GM18511 (cell line): ENCODE results near the gene ERBIN.
"Not testable (repeated sequence)": the region's sequence is repeated elsewhere in the genome, so short reads cannot be mapped to it uniquely, and the experiment has no call there.

ENCODE experiments used
- ATAC-seq: cut with Tn5 transposase; IDR thresholded peaks from one replicate; pipeline ENCODE4 v1.9.1; 2021; ENCODE audit warnings: mild to moderate bottlenecking, moderate library complexity; ENCODE audit not compliant: unreplicated experiment

Gene ERBIN

DNA sequence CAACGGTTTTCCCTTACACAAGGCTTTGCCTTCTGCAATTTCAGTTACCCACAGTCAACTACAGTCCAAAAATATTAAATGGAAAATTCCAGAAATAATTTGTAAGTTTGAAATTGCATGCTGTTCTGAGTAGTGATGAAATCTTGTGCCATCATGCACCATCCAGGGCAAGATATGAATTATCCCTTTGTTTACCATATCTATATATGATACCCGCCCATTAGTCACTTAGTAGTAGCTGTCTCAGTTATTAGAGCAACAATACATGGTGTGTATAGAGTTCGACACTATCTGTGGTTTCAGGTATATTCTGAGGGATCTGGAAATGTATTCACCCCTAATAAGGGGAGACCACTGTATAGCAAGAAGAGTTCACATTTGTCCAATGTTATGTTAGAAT lies 29.4 kb downstream of the ERBIN start:
- no peak for ATAC-seq

DNA sequence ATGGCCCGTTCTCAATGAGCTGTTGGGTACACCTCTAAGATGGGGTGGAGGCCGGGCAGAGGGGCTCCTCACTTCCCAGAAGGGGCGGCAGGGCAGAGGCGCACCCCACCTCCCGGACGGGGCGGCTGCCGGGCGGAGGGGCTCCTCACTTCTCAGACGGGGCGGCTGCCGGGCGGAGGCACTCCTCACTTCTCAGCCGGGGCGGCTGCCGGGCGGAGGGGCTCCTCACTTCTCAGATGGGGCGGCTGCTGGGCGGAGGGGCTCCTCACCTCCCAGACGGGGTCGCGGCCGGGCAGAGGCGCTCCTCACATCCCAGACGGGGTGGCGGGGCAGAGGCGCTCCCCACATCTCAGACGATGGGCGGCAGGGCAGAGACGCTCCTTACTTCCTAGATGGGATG lies 31.3 kb downstream of the ERBIN start:
- not testable (repeated sequence) for ATAC-seq

DNA sequence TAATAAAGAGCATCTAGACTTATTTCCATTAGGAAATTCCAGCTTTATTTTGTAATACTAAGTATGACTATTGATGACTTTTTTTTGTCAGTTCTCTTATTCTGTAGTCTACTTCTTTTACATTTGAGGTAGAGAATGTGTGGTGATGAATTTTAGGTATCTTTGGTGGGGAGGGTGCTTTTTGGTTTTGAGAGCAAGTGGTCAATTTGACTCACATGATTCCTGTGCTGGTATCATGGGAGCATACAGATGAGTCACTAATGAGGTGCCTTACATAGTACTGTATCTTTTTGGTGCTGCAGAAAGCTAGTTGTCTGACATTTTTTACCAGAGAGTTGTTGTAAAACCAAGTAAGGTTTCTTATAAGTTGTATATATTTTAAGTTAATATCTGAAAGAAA lies 35.3 kb downstream of the ERBIN start:
- peak; percentile 95 for ATAC-seq

GRCh38 chr5:65967288-65968066 lies 41.1 kb downstream of the ERBIN start:
- no peak for ATAC-seq

- no peak for ATAC-seq
Observed at GRCh38 chr5:65969539-65970393, 43.4 kb downstream of the ERBIN start.

- no peak for ATAC-seq
Observed at GRCh38 chr5:65970481-65971367, 44.3 kb downstream of the ERBIN start.

GRCh38 chr5:65971643-65972042 lies 45.3 kb downstream of the ERBIN start:
- no peak for ATAC-seq

DNA sequence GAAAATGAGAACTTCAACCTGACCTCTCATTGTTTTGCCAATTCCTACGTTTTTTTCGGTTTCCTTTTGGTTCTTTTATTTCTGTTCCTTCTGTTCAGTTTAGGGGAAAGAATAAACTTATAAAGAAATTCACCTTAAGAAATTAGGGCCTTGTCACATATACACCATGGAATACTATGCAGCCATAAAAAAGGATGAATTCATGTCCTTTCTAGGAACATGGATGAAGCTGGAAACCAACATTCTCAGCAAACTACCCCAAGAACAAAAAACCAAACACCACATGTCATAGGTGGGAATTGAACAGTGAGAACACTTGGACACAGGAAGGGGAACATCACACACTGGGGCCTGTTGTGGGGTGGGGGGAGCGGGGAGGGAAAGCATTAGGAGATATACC lies 46.5 kb downstream of the ERBIN start:
- not testable (repeated sequence) for ATAC-seq

DNA sequence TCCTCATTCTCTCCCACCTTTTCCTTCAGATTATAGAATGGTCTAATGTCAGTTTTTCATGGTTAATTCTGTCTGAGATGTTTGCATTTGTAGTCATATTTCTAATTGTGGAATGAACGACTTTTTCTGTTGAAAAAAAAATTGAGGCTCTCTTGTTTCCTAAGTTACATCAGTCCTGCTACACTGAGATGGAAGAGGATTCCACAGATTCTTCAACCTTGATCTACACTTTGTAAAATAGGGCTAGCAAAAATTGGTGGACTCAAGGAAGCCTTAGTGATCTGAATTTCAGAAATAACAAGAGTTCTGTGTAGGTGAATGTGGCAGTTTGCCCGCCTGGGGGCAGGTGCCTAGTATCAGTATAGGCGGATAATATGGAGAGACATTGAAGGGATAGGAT lies 51.9 kb downstream of the ERBIN start:
- no peak for ATAC-seq

GRCh38 chr5:65981548-65981947 lies 55.2 kb downstream of the ERBIN start:
- no peak for ATAC-seq

- no peak for ATAC-seq
Observed at GRCh38 chr5:65981969-65982619, 55.7 kb downstream of the ERBIN start.

GRCh38 chr5:65982635-65983034 lies 56.3 kb downstream of the ERBIN start:
- no peak for ATAC-seq

DNA sequence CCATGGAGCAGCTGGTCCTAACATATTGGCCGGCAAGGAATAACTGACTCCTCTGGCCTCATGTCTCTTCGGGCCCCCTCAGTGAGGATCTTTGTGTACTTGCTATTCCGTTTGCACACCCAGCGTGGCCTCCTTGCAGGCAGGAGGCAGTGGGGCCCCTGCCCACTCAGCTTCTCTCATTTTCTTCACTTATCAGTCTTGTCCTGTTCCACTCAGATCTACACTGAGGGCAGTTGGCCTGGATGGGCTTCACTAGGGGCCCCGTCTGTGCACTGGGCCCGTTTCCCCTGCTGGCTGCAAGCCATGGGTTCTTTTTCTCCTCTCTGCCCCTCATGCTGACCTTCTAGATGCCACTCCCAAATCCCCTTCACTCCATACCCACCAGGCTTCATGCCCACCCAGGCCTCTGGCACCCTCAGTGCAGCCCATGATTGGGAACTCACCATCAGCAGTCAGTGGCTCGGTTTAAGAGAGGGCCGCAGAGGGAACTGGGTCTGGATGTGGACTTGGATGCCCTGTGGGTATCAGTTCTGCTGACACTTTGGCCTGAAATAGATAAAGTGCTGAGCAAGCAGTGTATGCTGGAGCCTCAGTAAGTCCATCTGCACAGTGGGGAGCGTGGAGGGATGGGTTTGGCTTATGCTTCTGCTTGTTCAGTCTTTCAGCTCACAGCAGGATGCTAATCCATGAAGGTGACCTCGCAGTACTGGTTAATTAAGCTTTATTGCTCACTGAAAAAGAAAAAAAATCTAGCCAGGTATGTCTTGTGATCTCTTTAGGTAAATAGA lies 57.9 kb downstream of the ERBIN start:
- no peak for ATAC-seq

GRCh38 chr5:65986050-65986451 lies 59.7 kb downstream of the ERBIN start:
- no peak for ATAC-seq

- ATAC-seq = no peak
Observed at GRCh38 chr5:65986796-65987195, 60.4 kb downstream of the ERBIN start.

DNA sequence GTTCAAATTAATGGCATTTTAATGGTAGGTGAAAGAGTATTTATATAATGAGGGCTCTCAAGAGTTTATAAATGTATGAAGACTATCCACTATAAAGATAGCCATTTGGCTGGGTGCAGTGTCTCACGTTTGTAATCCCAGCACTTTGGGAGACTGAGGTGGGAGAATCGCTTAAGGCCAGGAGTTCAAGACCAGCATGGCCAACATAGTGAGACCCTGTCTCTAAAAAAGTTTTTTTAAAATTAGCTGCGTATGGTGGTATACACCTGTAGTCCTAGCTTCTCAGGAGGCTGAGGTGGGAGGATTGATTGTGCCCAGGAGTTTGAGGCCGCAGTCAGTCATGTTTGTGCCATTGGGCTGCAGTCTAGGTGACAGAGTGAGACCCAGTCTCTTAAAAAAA lies 61.6 kb downstream of the ERBIN start:
- no peak for ATAC-seq

GRCh38 chr5:65989158-65989557 lies 62.8 kb downstream of the ERBIN start:
- ATAC-seq = no peak

DNA sequence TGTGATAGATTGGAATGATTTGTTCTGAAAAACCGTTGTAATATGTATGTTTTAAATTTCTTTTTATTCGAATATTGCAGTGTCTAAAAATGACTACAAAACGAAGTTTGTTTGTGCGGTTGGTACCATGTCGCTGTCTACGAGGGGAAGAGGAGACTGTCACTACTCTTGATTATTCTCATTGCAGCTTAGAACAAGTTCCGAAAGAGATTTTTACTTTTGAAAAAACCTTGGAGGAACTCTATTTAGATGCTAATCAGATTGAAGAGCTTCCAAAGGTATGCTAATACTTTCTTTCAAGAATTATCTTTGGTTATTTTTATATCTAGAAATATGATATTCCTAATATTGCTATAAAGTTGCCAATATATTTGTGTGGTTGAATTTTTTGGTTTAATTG lies 66.3 kb downstream of the ERBIN start:
- ATAC-seq = no peak

- ATAC-seq = no peak
Observed at GRCh38 chr5:65994117-65994786, 67.9 kb downstream of the ERBIN start.
